NCI-H2107 treated with DMSO at 0.1 percent for 48 hours (cell line): ENCODE data around the gene RASEF.

Source experiments
- DNase-seq: peaks from one replicate; lab custom pipeline; 2025; ENCODE audit not compliant: unreplicated experiment; lab: John Stamatoyannopoulos, UW

Gene RASEF

DNA sequence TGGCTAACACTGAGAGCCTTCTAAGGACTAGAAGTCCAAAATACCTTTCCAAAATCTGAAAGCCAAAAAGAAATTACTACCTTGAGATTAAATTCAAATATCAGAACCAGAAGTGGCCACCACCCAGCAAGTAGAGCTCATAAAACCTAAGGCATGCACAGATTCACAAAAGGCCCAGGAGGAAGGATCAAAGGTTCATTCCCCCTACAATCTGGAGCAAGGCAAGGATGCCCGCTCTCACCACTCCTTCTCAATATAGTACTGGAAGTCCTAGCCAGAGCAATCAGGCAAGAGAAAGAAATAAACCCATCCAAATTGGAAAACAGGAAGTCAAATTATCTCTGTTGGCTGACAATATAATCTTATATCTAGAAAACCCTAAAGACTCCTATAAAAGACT is 6.0 kb downstream of the RASEF start:
- DNase-seq, result no peak

- no peak for DNase-seq
Measured at GRCh38 chr9:83056174-83056573, 6.8 kb downstream of the RASEF start.

- DNase-seq, result no peak
Measured at GRCh38 chr9:83047839-83048775, 14.8 kb downstream of the RASEF start.

DNA sequence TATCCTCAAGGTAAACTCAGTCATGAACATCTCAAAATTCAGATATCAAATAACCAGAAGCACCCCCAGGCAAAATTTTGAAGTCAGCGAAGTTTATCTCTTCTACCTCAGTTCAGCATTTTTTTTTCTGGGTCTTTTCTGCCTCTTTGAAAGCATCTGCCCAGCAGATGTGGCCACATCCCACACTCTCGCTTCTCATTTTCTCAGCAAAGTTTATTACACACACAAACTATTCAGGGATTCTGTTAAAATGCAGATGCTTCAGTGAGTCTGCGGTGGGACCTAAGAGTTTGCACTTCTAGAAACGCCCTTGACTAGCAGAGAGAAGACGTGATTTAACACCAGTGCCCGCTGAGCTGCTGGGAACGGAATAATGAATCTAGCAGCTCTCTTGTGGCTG is 19.3 kb downstream of the RASEF start:
- DNase-seq, result no peak

DNA sequence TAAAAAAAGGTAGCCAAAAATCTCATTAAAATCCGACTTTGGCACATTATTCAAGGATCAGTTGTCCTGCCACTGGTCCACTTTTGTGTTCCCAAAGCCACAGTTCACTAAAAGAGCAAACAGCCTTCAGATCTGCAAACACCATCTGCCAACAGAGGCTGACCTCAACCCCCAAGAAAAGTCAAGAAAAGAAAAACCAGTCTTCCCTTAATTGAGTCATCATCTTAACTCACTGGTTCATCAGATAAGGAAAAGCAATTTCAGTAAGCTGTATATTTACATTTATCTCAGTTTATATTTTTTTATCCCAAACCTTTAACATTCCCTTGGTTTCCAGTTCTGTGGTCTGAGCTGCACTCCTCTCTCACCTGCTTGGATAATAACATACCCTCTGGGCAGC is 21.2 kb downstream of the RASEF start:
- DNase-seq, result no peak

- no peak for DNase-seq
Measured at GRCh38 chr9:83039303-83039702, 23.6 kb downstream of the RASEF start.

- DNase-seq, result no peak
Measured at GRCh38 chr9:83036043-83036442, 26.9 kb downstream of the RASEF start.

DNA sequence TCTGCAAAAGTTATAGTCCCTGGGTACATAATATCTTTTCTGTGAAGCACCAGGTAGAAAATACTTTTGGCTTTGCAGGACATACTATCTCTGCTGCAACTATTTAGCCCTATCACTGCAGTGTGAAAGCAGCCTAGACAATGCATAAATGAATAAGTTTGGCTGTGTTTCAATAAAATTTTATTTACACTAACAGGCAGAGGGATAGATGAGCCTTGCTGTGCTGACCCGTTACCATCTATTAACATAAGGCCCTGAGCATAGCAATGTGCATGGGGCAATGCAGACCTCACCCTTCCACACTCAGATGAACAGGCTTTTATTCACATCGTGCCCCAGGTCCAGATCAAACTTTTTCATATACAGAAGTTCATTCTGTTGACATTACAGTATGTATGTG is 27.8 kb downstream of the RASEF start:
- DNase-seq, result no peak

DNA sequence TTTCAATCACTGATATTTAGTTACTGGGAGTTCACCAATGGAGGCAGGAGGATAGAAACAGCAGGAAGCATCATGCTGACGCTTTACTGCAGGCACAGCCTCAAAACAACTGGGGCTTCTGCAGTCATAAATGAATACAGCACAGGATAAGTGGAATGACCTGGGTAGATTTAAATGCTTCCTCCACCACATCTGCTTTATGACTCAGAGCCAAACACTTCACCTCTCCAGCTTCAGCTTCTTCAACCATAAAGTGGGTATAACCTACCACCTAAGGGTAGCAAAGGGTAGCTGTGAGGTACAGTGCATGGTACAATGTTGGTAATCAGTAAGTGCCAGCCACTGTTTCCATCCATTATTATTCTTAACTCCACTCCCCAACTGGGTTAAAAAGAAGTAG is 28.4 kb downstream of the RASEF start:
- DNase-seq, result no peak

DNA sequence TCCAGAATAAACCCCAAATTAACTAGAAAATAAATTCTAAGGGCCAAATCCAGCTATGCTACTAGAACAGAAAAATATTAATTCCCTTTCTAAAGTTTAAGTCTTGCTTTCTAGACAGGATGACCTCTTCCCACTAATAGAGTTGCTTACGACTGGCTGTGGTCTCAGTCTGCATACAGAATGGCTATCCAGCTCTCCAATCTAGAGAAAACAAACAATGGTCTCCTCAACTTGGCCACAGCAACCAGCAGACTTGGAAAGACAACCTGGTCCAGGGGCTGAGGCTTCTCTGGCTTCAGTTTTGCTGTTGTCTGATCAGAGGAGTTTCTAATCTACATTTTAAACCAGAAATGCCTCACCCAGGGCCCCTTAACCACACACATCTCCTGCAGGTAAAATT is 28.9 kb downstream of the RASEF start:
- DNase-seq, result no peak

GRCh38 chr9:83032065-83032625 is 30.8 kb downstream of the RASEF start:
- DNase-seq, result no peak

GRCh38 chr9:83030391-83031107 is 32.4 kb downstream of the RASEF start:
- DNase-seq, result no peak

DNA sequence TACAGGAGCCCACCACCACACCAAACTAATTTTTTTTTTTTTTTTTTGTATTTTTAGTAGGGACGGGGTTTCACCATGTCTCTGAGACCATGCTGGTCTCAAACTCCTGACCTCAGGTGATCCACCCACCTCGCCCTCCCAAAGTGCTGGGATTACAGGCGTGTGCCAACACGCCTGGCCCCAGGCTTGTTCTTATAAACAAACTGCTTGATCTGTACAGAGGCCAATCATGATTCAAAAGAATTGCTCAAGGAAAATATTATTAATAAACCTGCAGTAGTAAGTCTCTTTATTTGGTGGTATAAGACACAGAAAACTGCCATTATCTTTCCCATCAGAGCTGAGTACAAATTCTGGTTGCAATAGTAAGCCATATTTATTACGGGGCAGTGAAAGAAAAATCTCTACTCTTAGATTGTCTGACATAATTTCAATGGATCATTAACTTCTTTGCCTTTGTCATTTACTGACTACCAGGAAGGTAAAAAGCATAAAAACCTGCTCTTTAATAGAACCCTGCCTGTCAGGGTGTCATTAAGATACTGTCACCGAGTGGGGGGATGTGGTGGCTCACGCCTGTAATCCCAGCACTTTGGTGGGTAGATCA is 33.3 kb downstream of the RASEF start:
- DNase-seq, result no peak

DNA sequence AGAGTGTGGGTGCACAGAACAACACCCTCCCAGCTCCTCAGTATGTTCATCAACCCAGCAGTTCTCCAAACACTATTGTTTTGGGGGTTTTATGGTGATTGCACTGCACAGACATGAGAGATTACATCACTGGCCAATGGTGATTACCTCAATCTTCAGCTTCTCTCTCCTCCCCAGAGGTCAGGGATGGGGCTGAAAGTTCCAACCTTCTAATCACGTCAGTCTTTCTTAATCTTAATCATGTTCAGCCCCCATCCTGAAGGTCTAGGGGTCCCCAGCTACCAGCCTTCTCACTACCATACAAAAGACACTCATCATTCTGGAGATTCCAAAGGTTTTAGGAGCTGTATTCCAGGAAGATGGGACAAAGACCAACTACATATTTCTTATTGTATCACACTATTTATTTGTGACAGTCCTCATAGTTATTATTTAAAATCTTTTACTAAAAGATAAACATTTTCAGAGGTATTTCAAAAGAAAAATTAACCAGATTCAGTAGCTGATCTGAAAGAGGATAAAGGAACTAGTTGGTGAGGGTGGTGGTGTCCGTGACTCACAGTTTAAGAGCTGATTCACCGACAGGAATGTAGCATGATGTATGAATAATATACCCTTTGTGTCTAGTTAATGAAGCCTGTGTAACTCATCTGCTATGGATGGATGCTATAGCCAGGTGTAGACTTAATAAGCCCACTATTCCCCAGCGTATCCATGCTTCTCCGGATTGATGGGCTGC is 35.6 kb downstream of the RASEF start:
- DNase-seq, result no peak

DNA sequence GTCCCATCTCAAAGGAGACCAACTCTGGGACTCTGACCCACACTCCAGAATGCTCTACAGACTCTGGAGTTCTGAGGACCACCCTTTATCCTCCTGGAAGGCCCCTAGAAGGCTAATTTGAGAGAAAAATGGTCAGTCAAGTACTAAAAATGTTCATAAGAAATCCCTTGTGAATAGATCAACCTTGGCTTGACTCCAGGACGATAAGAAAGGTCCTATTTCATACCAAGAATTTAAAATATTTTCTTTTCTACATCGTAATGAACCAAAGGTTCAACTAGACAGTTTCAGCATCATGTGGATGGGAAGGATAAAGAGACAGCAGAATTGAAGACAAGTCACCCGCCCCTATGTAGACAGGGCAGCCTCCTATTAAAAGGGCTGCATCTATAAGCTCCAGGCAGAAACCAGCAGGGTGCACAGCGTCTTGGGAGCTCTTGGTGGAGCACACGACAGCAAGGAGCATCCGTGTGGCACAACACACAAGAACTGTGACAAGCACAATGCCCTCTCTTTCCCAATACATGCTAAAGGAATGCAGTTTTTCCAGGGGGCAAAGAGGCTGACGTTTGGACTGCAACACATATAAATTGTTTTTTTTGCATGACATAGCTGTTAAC is 38.3 kb downstream of the RASEF start:
- DNase-seq, result no peak

DNA sequence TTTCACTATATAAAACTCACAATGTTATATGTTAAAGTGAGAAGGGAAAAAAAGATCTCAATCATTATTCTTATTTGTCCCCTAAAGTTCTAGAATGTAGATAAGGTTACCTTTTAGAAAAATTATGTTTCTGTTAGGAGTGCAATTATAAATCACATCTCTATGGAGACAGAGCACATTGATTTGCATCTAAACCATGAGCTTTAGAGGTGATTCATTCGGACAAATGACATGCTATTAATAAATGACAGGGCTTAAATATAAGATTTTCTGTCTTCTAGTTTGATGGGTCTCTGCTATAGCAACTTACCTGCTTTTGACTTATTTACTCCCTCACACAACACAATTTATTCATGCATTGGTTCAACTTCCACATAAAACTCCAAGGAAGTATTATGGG is 39.8 kb downstream of the RASEF start:
- no peak for DNase-seq

DNA sequence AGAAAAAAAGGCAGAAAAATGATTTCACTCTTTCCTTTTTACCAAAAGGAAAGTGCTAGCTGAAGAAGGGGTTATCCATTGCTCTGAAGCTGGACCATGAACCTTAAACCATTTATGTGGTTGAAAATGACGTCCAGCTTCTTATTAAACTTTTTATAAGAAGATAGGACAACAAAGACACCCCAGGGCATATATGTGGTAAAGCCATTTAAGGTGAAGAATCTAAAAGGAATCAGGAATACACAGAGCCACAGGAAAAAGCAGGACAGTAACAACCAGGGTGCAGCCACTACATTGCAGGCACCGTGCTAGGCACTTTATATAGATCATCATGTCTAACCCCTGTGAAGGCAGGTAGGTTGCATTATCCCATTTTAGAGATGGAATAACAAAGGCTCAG is 42.1 kb downstream of the RASEF start:
- DNase-seq, result no peak

- DNase-seq, result no peak
Measured at GRCh38 chr9:83020327-83020726, 42.6 kb downstream of the RASEF start.

- DNase-seq, result no peak
Measured at GRCh38 chr9:83019246-83019645, 43.7 kb downstream of the RASEF start.

- DNase-seq, result no peak
Measured at GRCh38 chr9:83015897-83016296, 47.0 kb downstream of the RASEF start.
